ENCODE data around the gene MYO15B. TPM values are rescaled to one million over a fixed set of nuclear protein-coding genes. Genes with fewer than 3 reads are reported as not detected.

Gene MYO15B
- total and polyA plus RNA-seq, 2 experiments from 2014 or later: 124 to 153 TPM

- no peak within 1 kb of the TSS for H3K4me3 ChIP-seq
- H2AFZ ChIP-seq: no peak within 1 kb of the TSS
- no peaks in the 10 kb centered on the region for H3K79me2 ChIP-seq
- no peaks in the 10 kb centered on the region for H3K27me3 ChIP-seq
- DNase-seq (ENCODE audit: low spot score): peak; percentile 92
- H3K36me3 ChIP-seq (replicated peaks; ENCODE audit: insufficient read depth, low read depth): no peaks in the 10 kb centered on the region
- peak; percentile 95 for TF ChIP-seq CTCF (IDR thresholded peaks at IDR 0.05; ENCODE audit: poor library complexity)
- no peak for TF ChIP-seq EZH2 (IDR thresholded peaks at IDR 0.05; ENCODE audit: borderline replicate concordance)
- no peaks in the 10 kb centered on the region for H3K9me2 ChIP-seq (replicated peaks; ENCODE audit: insufficient read depth)
- peaks cover 21% of the 10 kb centered on the region for H3K4me1 ChIP-seq (ENCODE audit: insufficient read depth)
- peak within 1 kb of the TSS; percentile 91 for H3K27ac ChIP-seq
- no peaks in the 10 kb centered on the region for H4K20me1 ChIP-seq (ENCODE audit: insufficient read depth, poor library complexity, severe bottlenecking)
- H3K9me3 ChIP-seq (ENCODE audit: low read depth): no peaks in the 10 kb centered on the region
- peak within 1 kb of the TSS; percentile 65 for H3K4me2 ChIP-seq
- WGBS (ENCODE audit: low lambda C conversion rate, missing lambda C conversion rate): 35% methylated on average over 15 of the region's 19 CpGs
These were observed 45.4 kb downstream of the MYO15B start, which contains the start of gene SMIM5 for GRCh38 chr17:75632863-75633485. Gene SMIM5 (plus strand): TSS chr17:75633434. CDS start chr17:75640202, 6,768 bp downstream.

- WGBS (ENCODE audit: low lambda C conversion rate, missing lambda C conversion rate): 18% methylated on average over 24 of the region's 27 CpGs
These were observed 46.1 kb downstream of the MYO15B start for GRCh38 chr17:75633486-75634375.

GRCh38 chr17:75634376-75634740 lies 46.8 kb downstream of the MYO15B start:
- H3K4me2 ChIP-seq: peak overlapping the region; percentile 65
- H3K9me2 ChIP-seq (replicated peaks; ENCODE audit: insufficient read depth): no peaks in the 10 kb centered on the region
- no peaks in the 10 kb centered on the region for H4K20me1 ChIP-seq (ENCODE audit: insufficient read depth, poor library complexity, severe bottlenecking)
- no peaks in the 10 kb centered on the region for H3K79me2 ChIP-seq
- H3K4me3 ChIP-seq: no peak overlapping the region
- no peak overlapping the region for H2AFZ ChIP-seq
- WGBS (ENCODE audit: low lambda C conversion rate, missing lambda C conversion rate): 72% methylated on average over 9 of the region's 9 CpGs
- TF ChIP-seq CTCF (IDR thresholded peaks at IDR 0.05; ENCODE audit: poor library complexity): no peak
- TF ChIP-seq EZH2 (IDR thresholded peaks at IDR 0.05; ENCODE audit: borderline replicate concordance): no peak
- TF ChIP-seq EZH2phosphoT487 (IDR thresholded peaks at IDR 0.05; ENCODE audit: low read depth, severe bottlenecking, unreplicated experiment): no peak
- no peaks in the 10 kb centered on the region for H3K36me3 ChIP-seq (replicated peaks; ENCODE audit: insufficient read depth, low read depth)
- peak overlapping the region; percentile 63 for H3K27ac ChIP-seq
- peaks cover 21% of the 10 kb centered on the region for H3K4me1 ChIP-seq (ENCODE audit: insufficient read depth)
- no peaks in the 10 kb centered on the region for H3K27me3 ChIP-seq
- no peaks in the 10 kb centered on the region for H3K9me3 ChIP-seq (ENCODE audit: low read depth)
- DNase-seq (ENCODE audit: low spot score): no peak

More at GRCh38 chr17:75633486-75634375, 46.1 kb downstream of the MYO15B start:
- Histone ChIP-seq H3K4me1 (ENCODE audit: insufficient read depth) (peaks cover 21% of the 10 kb centered on the region), H4K20me1 (ENCODE audit: insufficient read depth, poor library complexity, severe bottlenecking) (no peaks in the 10 kb centered on the region), H3K9me3 (ENCODE audit: low read depth) (no peaks in the 10 kb centered on the region), H3K79me2 (no peaks in the 10 kb centered on the region), H3K36me3 (replicated peaks; ENCODE audit: insufficient read depth, low read depth) (no peaks in the 10 kb centered on the region), H3K4me3 (no peak overlapping the region), H2AFZ (no peak overlapping the region), H3K4me2 (peak overlapping the region; percentile 65), H3K9me2 (replicated peaks; ENCODE audit: insufficient read depth) (no peaks in the 10 kb centered on the region), H3K27ac (peak overlapping the region; percentile 91), H3K27me3 (no peaks in the 10 kb centered on the region)
- peak; percentile 95 for DNase-seq (ENCODE audit: low spot score)
- TF ChIP-seq EZH2 (IDR thresholded peaks at IDR 0.05; ENCODE audit: borderline replicate concordance) (no peak), EZH2phosphoT487 (IDR thresholded peaks at IDR 0.05; ENCODE audit: low read depth, severe bottlenecking, unreplicated experiment) (no peak), CTCF (IDR thresholded peaks at IDR 0.05; ENCODE audit: poor library complexity) (peak; percentile 71)
